ENCODE results near the gene PTCH1. TPM values are rescaled to one million over a fixed set of nuclear protein-coding genes. Genes with fewer than 3 reads are reported as not detected.

Gene PTCH1
- total RNA-seq, 1 donor from 2014 or later: 4.7 TPM

DNA sequence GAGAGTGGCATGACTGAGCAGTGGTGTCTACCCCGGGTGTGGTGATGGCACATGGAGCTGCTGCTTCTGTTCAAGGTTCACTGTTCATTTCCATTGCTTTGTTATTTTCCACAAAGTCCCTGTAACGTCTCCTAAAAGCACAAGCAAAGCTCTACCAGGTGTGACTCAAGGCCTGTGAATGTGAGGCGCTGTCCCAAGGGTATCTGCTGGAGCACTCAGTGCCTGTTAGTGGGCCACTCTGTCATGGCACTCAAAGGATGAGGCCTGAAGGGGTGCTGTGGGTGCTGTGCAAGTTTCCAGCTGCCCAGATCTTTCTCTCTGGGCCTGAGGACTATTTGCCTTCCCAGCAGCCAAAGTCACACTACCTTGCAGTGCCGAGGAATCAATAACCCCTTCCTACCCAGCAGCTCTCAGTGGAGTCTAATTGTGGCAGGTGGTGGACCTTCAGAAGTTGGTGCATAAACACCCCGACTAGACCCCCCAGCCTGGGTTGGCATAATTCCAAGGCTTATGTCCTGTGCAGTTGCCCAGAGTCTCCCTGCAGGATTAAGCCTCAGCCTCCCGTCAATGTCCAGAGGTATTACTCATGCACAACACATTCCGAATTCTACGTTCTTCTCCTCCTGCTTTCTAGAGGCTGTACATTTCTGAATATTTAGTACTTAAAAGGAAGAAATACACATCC, 17.4 kb upstream of the PTCH1 start:
- Histone ChIP-seq H3K36me3 (ENCODE audit: control insufficient read depth in 3 of 3, insufficient read depth in 3 of 3, low read length in 3 of 3) (no peaks in the 10 kb centered on the region), H3K9ac (ENCODE audit: low read depth in 1 of 3, low read length in 3 of 3) (no peak overlapping the region), H3K27ac (ENCODE audit: low read depth, low read length) (no peak overlapping the region), H3K4me3 (ENCODE audit: low read length in 3 of 3) (no peak overlapping the region), H3K9me3 (ENCODE audit: control insufficient read depth in 3 of 3, low read length in 3 of 3) (no peaks in the 10 kb centered on the region), H3K4me1 (ENCODE audit: control insufficient read depth in 3 of 3, insufficient read depth in 3 of 3, low read length in 3 of 3) (no peaks in the 10 kb centered on the region), H3K27me3 (ENCODE audit: control insufficient read depth in 3 of 3, insufficient read depth in 3 of 3, low read length in 3 of 3) (peaks cover 1 to 8% (median 3%) of the 10 kb centered on the region in 3 donors)

DNA sequence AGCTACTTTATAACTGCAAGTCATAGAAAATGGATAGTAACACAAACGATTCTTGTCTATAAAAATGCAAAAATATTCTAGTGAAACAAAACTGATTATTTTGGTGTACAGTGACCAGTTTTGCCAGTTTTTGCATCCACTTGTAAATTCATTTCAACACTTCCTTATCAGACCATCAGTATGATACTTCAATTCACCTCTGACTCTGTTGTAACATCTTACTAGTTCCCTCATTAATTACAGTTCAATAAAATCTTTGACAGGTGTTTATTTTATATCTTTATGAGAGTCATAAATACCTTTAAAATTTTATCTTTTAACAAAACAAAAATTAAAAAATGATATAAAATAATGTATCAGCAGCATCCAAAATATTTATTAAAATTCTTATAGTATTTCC, 13.1 kb upstream of the PTCH1 start:
- H3K27ac ChIP-seq (ENCODE audit: low read depth, low read length): no peak overlapping the region
- no peaks in the 10 kb centered on the region for H3K36me3 ChIP-seq (ENCODE audit: control insufficient read depth in 3 of 3, insufficient read depth in 3 of 3, low read length in 3 of 3)
- H3K9ac ChIP-seq (ENCODE audit: low read depth in 1 of 3, low read length in 3 of 3): no peak overlapping the region
- H3K9me3 ChIP-seq (ENCODE audit: control insufficient read depth in 3 of 3, low read length in 3 of 3): no peaks in the 10 kb centered on the region
- no peak overlapping the region for H3K4me3 ChIP-seq (ENCODE audit: low read length in 3 of 3)
- peaks cover 15 to 23% (median 17%) of the 10 kb centered on the region in 3 donors for H3K27me3 ChIP-seq (ENCODE audit: control insufficient read depth in 3 of 3, insufficient read depth in 3 of 3, low read length in 3 of 3)
- H3K4me1 ChIP-seq (ENCODE audit: control insufficient read depth in 3 of 3, insufficient read depth in 3 of 3, low read length in 3 of 3): no peaks in the 10 kb centered on the region

DNA sequence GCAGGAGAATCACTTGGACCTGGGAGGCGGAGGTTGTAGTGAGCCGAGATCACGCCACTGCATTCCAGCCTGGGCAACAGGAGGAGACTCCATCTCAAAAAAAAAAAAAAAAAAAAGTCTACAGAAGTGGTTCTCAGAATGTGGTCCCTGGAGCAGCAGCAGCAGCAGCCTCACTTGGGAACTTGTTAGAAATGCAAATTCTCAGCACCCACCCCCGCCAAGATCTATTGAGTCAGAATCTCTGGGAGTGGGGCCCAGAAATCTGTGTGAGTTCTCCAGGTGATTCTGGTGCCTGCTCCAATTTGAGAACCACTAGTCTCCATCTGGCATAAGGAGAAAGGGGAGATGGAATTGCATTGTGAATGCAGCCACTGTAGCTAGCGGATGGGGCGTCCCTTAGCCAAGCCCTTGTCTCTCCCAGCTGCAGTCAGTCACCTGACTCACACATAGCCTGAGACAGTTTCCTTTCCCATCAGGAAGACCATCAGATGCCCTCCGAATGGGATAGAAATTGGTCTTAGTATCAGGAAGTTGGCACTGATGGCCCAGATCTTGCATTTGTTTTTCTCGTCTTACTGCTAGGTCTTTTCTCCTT, 12.2 kb upstream of the PTCH1 start:
- Histone ChIP-seq H3K27me3 (ENCODE audit: control insufficient read depth in 3 of 3, insufficient read depth in 3 of 3, low read length in 3 of 3) (peaks cover 15 to 23% (median 17%) of the 10 kb centered on the region in 3 donors), H3K36me3 (ENCODE audit: control insufficient read depth in 3 of 3, insufficient read depth in 3 of 3, low read length in 3 of 3) (no peaks in the 10 kb centered on the region), H3K4me1 (ENCODE audit: control insufficient read depth in 3 of 3, insufficient read depth in 3 of 3, low read length in 3 of 3) (no peaks in the 10 kb centered on the region), H3K27ac (ENCODE audit: low read depth, low read length) (no peak overlapping the region), H3K4me3 (ENCODE audit: low read length in 3 of 3) (no peak overlapping the region), H3K9ac (ENCODE audit: low read depth in 1 of 3, low read length in 3 of 3) (no peak overlapping the region), H3K9me3 (ENCODE audit: control insufficient read depth in 3 of 3, low read length in 3 of 3) (no peaks in the 10 kb centered on the region)

DNA sequence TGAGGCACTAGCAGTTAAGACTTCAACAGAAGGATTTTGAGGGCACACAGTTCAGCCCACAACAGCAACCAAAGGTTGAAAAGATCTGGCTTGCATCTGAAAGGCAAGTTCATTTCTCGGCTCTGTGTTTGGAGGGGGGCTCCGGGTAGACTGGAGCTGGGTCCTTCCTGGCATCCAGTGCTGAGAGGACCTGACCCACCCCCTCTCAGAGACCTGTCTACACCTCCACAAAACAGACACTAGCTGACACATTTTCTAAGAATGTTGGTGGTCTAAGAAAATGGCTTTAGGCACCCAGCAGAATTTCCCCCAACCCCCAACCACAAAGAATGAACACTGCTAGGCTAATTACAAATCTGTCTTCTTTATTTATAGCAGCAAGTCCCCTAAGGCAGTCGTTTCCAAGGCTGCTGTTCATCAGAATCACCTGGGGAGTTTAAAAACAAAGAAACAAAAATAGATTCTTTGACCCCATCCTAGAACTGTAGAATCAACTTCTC, 6.2 kb upstream of the PTCH1 start:
- peaks cover 5 to 6% (median 5%) of the 10 kb centered on the region in 3 donors for H3K27me3 ChIP-seq (ENCODE audit: control insufficient read depth in 3 of 3, insufficient read depth in 3 of 3, low read length in 3 of 3)
- no peaks in the 10 kb centered on the region for H3K36me3 ChIP-seq (ENCODE audit: control insufficient read depth in 3 of 3, insufficient read depth in 3 of 3, low read length in 3 of 3)
- H3K27ac ChIP-seq (ENCODE audit: low read depth, low read length): no peak overlapping the region
- no peaks in the 10 kb centered on the region for H3K9me3 ChIP-seq (ENCODE audit: control insufficient read depth in 3 of 3, low read length in 3 of 3)
- H3K4me3 ChIP-seq (ENCODE audit: low read length in 3 of 3): no peak overlapping the region
- no peaks in the 10 kb centered on the region for H3K4me1 ChIP-seq (ENCODE audit: control insufficient read depth in 3 of 3, insufficient read depth in 3 of 3, low read length in 3 of 3)
- no peak overlapping the region for H3K9ac ChIP-seq (ENCODE audit: low read depth in 1 of 3, low read length in 3 of 3)

DNA sequence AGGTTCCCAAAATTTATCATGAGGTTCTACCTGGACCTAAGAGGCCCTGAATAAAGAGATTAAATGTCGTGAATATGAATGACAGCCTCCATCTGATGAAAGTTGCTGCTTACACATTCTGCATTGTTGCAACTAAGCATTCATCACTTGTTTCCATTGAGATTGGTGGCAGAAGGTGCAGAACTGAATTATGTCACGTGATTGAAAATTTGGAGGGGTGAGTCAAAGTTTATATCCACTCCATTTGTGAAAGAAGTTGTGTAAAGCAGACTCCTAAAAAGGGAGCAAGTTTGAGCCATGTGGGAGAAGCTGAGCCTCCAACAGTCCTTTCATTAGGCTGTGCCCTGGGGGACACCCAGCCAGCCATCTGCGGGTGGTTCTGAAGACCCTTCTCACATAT, 4.9 kb upstream of the PTCH1 start:
- H3K4me1 ChIP-seq (ENCODE audit: control insufficient read depth in 3 of 3, insufficient read depth in 3 of 3, low read length in 3 of 3): peaks cover 0 to 2% (median 2%) of the 10 kb centered on the region in 3 donors
- H3K27ac ChIP-seq (ENCODE audit: low read depth, low read length): no peak overlapping the region
- no peak overlapping the region for H3K4me3 ChIP-seq (ENCODE audit: low read length in 3 of 3)
- peaks cover 0 to 11% (median 8%) of the 10 kb centered on the region in 3 donors for H3K27me3 ChIP-seq (ENCODE audit: control insufficient read depth in 3 of 3, insufficient read depth in 3 of 3, low read length in 3 of 3)
- H3K9me3 ChIP-seq (ENCODE audit: control insufficient read depth in 3 of 3, low read length in 3 of 3): no peaks in the 10 kb centered on the region
- no peak overlapping the region for H3K9ac ChIP-seq (ENCODE audit: low read depth in 1 of 3, low read length in 3 of 3)
- no peaks in the 10 kb centered on the region for H3K36me3 ChIP-seq (ENCODE audit: control insufficient read depth in 3 of 3, insufficient read depth in 3 of 3, low read length in 3 of 3)

DNA sequence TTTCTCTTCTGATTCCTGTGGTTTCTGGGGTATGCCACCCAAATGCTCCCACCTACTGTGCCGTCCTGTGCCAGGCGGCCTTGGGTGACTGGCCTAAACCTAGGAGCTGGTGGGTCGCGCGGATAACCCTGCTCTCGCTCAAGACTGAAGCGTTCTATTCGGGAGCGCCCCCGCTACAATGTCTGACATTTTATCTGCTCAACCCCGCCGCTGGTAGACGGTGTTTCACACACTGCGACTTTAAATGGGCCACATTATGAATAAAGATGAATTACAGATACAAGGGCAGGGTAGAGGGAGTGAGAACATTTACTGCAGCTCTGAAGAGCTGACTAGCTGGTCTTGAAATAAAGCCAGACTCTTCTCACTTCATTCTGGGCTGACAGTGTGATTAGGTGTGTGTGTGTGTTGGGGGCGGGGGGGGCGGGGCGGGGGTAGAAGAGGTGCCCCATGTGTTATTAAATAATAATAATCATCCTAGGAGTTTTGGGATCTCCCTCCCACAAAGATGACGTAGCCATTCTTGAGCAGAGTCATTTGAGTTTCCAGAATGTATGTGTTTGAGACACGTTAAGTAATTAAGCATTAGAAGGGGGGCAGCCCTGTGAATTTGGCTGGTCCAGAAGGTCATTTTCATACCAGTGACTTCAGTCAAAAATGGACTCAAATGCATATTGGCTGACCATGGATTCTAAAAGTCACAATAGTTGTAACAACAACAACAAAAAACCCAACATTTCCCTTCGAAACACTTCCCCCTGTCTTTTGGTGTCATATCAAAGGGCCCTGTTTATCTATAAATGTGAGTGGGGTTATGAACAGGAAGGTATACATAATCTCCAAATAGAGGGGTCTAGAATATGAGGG, 1.0 kb upstream of the PTCH1 start:
- Histone ChIP-seq H3K4me3 (ENCODE audit: low read length in 3 of 3) (peak overlapping the region in 1 of 3 donors; percentile 74), H3K27ac (ENCODE audit: low read depth, low read length) (no peak overlapping the region)

DNA sequence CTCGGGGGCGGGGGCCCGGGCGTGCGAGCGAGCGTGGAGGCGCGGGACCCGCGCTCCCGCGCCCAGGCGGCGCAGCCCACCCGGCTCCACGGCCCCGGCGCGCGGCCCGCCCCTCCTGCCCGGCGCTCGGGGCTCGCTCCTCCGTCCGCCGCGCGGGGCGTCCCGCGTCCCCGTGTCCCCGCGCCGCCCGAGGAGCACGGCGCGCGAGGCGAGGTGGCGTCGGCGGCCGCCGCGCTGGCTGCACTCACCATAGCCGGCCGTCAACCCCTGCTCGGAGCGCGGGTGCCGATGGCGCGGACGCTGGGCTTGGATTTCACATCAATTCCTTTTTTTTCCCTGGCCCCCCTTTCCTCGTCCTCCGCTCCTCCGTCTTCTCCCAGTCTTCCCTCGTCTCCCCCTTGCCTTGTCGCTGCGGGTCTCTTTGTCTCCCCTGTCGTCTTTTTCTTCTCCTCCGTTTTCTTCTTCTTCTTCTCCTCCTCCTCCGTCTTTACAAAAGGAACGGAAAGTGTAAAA, 494 bp downstream of the PTCH1 start:
- Histone ChIP-seq H3K9me3 (ENCODE audit: control insufficient read depth in 3 of 3, low read length in 3 of 3) (no peaks in the 10 kb centered on the region), H3K27me3 (ENCODE audit: control insufficient read depth in 3 of 3, insufficient read depth in 3 of 3, low read length in 3 of 3) (peaks cover 0 to 28% (median 27%) of the 10 kb centered on the region in 3 donors), H3K27ac (ENCODE audit: low read depth, low read length) (no peak overlapping the region), H3K36me3 (ENCODE audit: control insufficient read depth in 3 of 3, insufficient read depth in 3 of 3, low read length in 3 of 3) (no peaks in the 10 kb centered on the region), H3K4me1 (ENCODE audit: control insufficient read depth in 3 of 3, insufficient read depth in 3 of 3, low read length in 3 of 3) (peaks cover 14 to 15% (median 14%) of the 10 kb centered on the region in 3 donors), H3K9ac (ENCODE audit: low read depth in 1 of 3, low read length in 3 of 3) (peak overlapping the region in 1 of 3 donors; percentile 69), H3K4me3 (ENCODE audit: low read length in 3 of 3) (peak overlapping the region; percentile 69 to 74 (median 74))

More for the DNA sequence above, 1.0 kb upstream of the PTCH1 start:
- Histone ChIP-seq H3K9ac (ENCODE audit: low read depth in 1 of 3, low read length in 3 of 3) (no peak overlapping the region), H3K36me3 (ENCODE audit: control insufficient read depth in 3 of 3, insufficient read depth in 3 of 3, low read length in 3 of 3) (no peaks in the 10 kb centered on the region), H3K27me3 (ENCODE audit: control insufficient read depth in 3 of 3, insufficient read depth in 3 of 3, low read length in 3 of 3) (peaks cover 0 to 30% (median 27%) of the 10 kb centered on the region in 3 donors), H3K4me1 (ENCODE audit: control insufficient read depth in 3 of 3, insufficient read depth in 3 of 3, low read length in 3 of 3) (peaks cover 7 to 9% (median 8%) of the 10 kb centered on the region in 3 donors), H3K9me3 (ENCODE audit: control insufficient read depth in 3 of 3, low read length in 3 of 3) (no peaks in the 10 kb centered on the region)

DNA sequence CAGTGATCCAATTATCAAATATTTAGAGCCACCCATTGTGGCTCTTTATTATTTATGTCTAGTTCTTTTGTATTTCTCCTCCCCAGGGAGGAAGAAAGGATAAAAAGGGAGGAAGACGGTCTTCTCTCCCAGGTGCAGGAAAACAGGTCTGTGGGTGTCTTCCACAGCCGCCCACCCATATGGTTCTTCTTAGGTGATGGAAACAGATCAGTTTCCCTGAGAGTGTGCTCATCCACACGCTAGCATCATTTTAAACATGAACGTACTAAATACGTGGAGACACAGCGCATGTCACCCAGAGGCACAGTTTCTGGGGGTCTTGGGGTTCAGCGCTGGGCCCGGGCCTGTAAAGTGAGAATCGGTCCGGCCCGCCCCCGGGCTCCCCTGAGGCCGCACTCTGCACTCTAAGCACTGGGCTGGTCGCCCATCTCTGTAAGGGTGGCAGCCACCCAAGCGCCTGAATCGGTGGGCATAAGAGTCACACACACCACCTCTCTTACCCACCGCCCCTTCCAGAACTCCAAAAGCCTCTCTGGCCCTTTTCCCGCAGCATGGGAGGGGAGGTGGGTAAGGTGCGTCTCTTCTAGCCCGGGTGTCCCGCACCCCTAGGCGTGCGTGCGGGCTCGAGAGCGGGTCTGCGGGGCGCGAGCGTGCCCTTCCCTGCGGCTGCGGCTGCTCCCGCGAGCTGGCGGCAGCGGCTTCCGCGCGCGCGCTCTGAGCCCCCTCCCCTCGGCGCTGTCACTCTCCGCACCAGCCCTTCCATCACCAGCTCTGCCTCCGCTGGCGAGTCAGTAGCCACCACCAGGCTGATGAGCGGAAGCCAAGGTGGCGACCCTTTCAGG, 1.3 kb downstream of the PTCH1 start:
- Histone ChIP-seq H3K9ac (ENCODE audit: low read depth in 1 of 3, low read length in 3 of 3) (peak overlapping the region in 1 of 3 donors; percentile 62), H3K27ac (ENCODE audit: low read depth, low read length) (no peak overlapping the region), H3K27me3 (ENCODE audit: control insufficient read depth in 3 of 3, insufficient read depth in 3 of 3, low read length in 3 of 3) (peaks cover 0 to 28% (median 27%) of the 10 kb centered on the region in 3 donors), H3K4me1 (ENCODE audit: control insufficient read depth in 3 of 3, insufficient read depth in 3 of 3, low read length in 3 of 3) (peaks cover 14 to 15% (median 15%) of the 10 kb centered on the region in 3 donors), H3K4me3 (ENCODE audit: low read length in 3 of 3) (peak overlapping the region; percentile 35 to 65 (median 65)), H3K9me3 (ENCODE audit: control insufficient read depth in 3 of 3, low read length in 3 of 3) (no peaks in the 10 kb centered on the region), H3K36me3 (ENCODE audit: control insufficient read depth in 3 of 3, insufficient read depth in 3 of 3, low read length in 3 of 3) (no peaks in the 10 kb centered on the region)

DNA sequence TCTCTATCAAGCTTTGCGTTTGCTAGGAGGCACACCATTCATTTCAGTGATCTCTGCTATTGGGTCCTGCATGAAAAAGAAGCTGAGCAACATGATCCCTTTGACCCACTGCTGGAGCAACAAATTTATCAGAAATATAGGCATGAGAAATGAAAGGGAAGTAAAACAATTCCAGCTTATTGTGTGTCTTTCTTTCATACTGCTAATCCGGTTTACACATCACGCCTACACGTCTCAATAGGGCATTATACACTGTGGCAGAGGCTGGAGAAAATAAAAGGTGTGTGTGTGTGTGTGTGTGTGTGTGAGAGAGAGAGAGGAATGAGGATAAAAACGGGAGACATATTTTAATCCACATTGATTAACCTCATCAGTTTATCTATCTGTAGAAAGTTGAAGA, 2.4 kb downstream of the PTCH1 start:
- no peak overlapping the region for H3K9ac ChIP-seq (ENCODE audit: low read depth in 1 of 3, low read length in 3 of 3)
- no peaks in the 10 kb centered on the region for H3K9me3 ChIP-seq (ENCODE audit: control insufficient read depth in 3 of 3, low read length in 3 of 3)
- peaks cover 15 to 22% (median 17%) of the 10 kb centered on the region in 3 donors for H3K4me1 ChIP-seq (ENCODE audit: control insufficient read depth in 3 of 3, insufficient read depth in 3 of 3, low read length in 3 of 3)
- no peak overlapping the region for H3K4me3 ChIP-seq (ENCODE audit: low read length in 3 of 3)
- H3K36me3 ChIP-seq (ENCODE audit: control insufficient read depth in 3 of 3, insufficient read depth in 3 of 3, low read length in 3 of 3): no peaks in the 10 kb centered on the region
- peaks cover 0 to 28% (median 27%) of the 10 kb centered on the region in 3 donors for H3K27me3 ChIP-seq (ENCODE audit: control insufficient read depth in 3 of 3, insufficient read depth in 3 of 3, low read length in 3 of 3)
- no peak overlapping the region for H3K27ac ChIP-seq (ENCODE audit: low read depth, low read length)

Measured in skeletal muscle tissue (tissue), 4 donors.